ENCODE results near the gene MAN1C1.

DNA sequence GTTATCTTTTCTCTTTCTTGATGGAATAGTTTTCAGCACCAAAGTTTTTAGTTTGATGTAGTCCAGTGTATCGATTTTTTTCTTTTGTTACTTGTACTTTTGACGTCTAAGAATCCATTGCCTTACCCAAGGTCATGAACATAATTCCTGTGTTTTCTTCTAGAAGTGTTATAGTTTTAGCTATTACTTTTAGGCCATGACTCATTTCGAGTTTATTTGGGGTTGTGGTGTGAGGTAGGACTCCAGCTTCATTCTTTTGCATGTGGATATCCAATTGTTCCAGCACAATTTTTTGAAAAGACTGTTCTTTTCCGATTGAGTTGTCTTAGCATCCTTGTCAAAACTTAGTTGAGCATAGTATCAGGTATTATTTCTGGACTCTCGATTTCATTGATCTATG is 104.0 kb downstream of the MAN1C1 start:
- TF ChIP-seq MTA1 (IDR thresholded peaks at IDR 0.05; ENCODE audit: borderline replicate concordance) (no peak), KDM1A (IDR thresholded peaks at IDR 0.05) (no peak), SOX6 (IDR thresholded peaks at IDR 0.05) (no peak), JUNB (CRISPR knock-in tag; conservative IDR thresholded peaks at IDR 0.05) (no peak), NFRKB (IDR thresholded peaks at IDR 0.05; ENCODE audit: low read depth) (no peak), GTF2F1 (IDR thresholded peaks at IDR 0.05; ENCODE audit: low read depth, low read length) (no peak), RFX5 (IDR thresholded peaks at IDR 0.05; ENCODE audit: low read depth, low read length) (no peak), NFIC (IDR thresholded peaks at IDR 0.05) (no peak)
- TF ChIP-seq, protein P1, sequence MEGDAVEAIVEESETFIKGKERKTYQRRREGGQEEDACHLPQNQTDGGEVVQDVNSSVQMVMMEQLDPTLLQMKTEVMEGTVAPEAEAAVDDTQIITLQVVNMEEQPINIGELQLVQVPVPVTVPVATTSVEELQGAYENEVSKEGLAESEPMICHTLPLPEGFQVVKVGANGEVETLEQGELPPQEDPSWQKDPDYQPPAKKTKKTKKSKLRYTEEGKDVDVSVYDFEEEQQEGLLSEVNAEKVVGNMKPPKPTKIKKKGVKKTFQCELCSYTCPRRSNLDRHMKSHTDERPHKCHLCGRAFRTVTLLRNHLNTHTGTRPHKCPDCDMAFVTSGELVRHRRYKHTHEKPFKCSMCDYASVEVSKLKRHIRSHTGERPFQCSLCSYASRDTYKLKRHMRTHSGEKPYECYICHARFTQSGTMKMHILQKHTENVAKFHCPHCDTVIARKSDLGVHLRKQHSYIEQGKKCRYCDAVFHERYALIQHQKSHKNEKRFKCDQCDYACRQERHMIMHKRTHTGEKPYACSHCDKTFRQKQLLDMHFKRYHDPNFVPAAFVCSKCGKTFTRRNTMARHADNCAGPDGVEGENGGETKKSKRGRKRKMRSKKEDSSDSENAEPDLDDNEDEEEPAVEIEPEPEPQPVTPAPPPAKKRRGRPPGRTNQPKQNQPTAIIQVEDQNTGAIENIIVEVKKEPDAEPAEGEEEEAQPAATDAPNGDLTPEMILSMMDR (IDR thresholded peaks at IDR 0.05 in 2 of 3, conservative IDR thresholded peaks at IDR 0.05 in 1 of 3; ENCODE audit: insufficient read depth in 2 of 3, low read depth in 1 of 3, low read length in 3 of 3), result no peak
- TF ChIP-seq, protein P2, sequence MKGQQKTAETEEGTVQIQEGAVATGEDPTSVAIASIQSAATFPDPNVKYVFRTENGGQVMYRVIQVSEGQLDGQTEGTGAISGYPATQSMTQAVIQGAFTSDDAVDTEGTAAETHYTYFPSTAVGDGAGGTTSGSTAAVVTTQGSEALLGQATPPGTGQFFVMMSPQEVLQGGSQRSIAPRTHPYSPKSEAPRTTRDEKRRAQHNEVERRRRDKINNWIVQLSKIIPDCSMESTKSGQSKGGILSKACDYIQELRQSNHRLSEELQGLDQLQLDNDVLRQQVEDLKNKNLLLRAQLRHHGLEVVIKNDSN (CRISPR knock-in tag; IDR thresholded peaks at IDR 0.05), result no peak
